NCI-H1694 treated with DMSO at 0.1 percent for 48 hours (cell line): ENCODE data around the gene APEX2.
A peak's percentile ranks its signal among the peaks of the same experiment; 100 is the strongest.
"Not testable (repeated sequence)": the region's sequence is repeated elsewhere in the genome, so short reads cannot be mapped to it uniquely, and the experiment has no call there.

Experiments used
- DNase-seq: peaks from one replicate; lab custom pipeline; 2025; lab: John Stamatoyannopoulos, UW

APEX2 gene

GRCh38 chrX:55011294-55011693, 11.1 kb downstream of the APEX2 start:
- DNase-seq: no peak

GRCh38 chrX:55014897-55015299, 14.7 kb downstream of the APEX2 start:
- no peak for DNase-seq

GRCh38 chrX:55026143-55026542, 26.0 kb downstream of the APEX2 start:
- no peak for DNase-seq

GRCh38 chrX:55026840-55027239, 26.7 kb downstream of the APEX2 start:
- DNase-seq: no peak

GRCh38 chrX:55028040-55028439, 27.9 kb downstream of the APEX2 start:
- no peak for DNase-seq

- no peak for DNase-seq
Observed at GRCh38 chrX:55028611-55029010, 28.4 kb downstream of the APEX2 start.

GRCh38 chrX:55029291-55029690, 29.1 kb downstream of the APEX2 start:
- DNase-seq: no peak

GRCh38 chrX:55030271-55031205, 30.4 kb downstream of the APEX2 start, which contains the start of gene ALAS2:
TSS of gene ALAS2 (minus strand) at chrX:55030977. CDS start at chrX:55026000, 4,977 bp downstream.
- no peak for DNase-seq

GRCh38 chrX:55033429-55033828, 33.3 kb downstream of the APEX2 start:
- no peak for DNase-seq

- DNase-seq: no peak
Observed at GRCh38 chrX:55039471-55039870, 39.3 kb downstream of the APEX2 start.

GRCh38 chrX:55041514-55041913, 41.4 kb downstream of the APEX2 start:
- no peak for DNase-seq

GRCh38 chrX:55050599-55050998, 50.4 kb downstream of the APEX2 start:
- DNase-seq: not testable (repeated sequence)

- peak; percentile 21 for DNase-seq
Observed at GRCh38 chrX:55056820-55057674, 56.9 kb downstream of the APEX2 start.

GRCh38 chrX:55057675-55058249, 57.6 kb downstream of the APEX2 start:
- DNase-seq: peak; percentile 21
